Measurements from ENCODE around the gene ACOXL.

- no peak for TF ChIP-seq CTCF (IDR thresholded peaks at IDR 0.05)
- no peak for TF ChIP-seq POLR2A (IDR thresholded peaks at IDR 0.05)
Measured at GRCh38 chr2:110973262-110973661, 240.9 kb downstream of the ACOXL start.

Measured in body of pancreas (tissue), 4 donors.